GM18498 (cell line): ENCODE measurements around the gene GNB1L.

Experiments
- ATAC-seq: cut with Tn5 transposase; IDR thresholded peaks from one replicate; pipeline ENCODE4 v1.9.1; 2021; ENCODE audit warnings: mild to moderate bottlenecking, moderate library complexity; ENCODE audit not compliant: unreplicated experiment

The GNB1L gene

DNA sequence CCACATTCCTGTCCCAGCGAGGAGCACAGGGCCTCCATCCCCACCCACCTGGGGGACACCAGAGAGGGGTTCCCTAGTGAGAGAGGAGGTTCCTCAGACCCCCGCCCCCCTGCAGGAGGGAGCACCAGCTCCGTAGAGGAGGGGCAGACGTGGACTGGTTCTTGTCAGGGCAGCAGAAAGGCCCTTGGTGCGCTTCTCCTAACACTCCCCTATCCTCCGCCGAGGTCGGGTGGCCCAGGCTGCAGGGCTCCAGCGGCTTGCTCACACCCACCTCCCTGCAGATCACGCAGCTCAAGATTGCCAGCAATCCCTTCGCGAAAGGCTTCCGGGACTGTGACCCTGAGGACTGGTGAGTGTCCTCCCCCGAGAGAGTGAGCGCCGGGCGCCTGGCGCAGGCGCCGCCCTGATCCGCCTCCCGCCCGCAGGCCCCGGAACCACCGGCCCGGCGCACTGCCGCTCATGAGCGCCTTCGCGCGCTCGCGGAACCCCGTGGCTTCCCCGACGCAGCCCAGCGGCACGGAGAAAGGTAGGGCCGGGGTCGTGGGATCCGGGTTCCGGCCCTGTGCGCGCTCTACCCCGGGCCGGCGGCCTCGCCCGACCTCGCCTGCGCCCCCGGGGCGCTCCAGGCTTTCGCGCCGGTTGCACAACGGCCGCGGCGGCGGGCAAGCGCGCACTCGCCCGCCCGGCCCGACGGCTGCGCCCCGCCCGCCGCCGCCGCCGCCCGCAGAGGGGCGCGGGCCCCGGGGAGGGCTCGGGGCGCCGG is 89.0 kb downstream of the GNB1L start:
- no peak for ATAC-seq

DNA sequence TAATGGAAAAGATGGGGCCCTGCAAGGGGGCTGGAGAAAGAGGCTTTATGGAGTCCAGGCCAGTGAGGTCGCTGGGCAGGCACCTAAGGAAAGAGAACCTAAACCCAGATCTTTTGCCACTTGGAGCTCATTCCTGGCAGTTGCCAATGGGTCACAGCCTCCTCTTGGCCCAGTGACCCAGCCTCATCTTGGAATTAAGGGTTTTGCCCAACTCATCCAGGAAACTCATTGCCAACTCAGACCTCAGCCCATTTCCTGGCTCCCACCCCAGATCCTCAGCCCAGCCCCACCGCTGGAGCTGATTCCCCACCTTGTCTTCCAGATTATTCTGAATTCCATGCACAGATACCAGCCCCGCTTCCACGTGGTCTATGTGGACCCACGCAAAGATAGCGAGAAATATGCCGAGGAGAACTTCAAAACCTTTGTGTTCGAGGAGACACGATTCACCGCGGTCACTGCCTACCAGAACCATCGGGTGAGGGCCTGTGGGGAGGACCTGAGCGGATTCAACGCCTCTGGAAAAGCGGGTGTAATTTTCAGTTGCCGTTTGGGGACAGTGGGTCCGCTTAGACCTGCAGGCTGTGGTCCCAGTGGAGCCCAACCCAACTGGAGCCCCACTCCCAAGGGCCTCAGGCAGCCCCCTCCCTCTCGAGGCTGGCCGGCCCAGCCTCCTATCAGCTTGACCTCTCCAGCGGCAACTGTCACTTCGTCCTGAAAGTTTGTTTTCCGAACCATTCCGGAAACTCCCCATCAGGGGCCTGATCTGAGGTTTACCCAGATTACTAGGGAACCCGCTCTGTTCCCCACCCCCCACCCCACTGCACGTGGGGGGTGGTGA is 89.8 kb downstream of the GNB1L start:
- ATAC-seq: no peak

DNA sequence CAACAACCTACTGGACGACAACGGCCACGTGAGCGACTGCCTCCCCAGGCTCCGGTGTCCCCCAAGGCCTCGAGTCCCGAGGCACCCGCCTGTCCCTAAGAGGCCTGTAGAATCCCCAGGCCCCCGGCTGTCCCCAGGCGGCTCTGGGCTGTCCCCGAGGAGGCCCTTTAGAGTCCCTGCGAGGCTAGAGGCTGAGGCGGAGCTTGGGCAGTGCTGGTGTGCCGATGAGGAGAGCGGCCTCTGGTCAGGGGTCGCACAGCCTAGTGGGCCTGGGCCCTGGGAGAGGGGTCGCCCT is 90.4 kb downstream of the GNB1L start:
- ATAC-seq: no peak

DNA sequence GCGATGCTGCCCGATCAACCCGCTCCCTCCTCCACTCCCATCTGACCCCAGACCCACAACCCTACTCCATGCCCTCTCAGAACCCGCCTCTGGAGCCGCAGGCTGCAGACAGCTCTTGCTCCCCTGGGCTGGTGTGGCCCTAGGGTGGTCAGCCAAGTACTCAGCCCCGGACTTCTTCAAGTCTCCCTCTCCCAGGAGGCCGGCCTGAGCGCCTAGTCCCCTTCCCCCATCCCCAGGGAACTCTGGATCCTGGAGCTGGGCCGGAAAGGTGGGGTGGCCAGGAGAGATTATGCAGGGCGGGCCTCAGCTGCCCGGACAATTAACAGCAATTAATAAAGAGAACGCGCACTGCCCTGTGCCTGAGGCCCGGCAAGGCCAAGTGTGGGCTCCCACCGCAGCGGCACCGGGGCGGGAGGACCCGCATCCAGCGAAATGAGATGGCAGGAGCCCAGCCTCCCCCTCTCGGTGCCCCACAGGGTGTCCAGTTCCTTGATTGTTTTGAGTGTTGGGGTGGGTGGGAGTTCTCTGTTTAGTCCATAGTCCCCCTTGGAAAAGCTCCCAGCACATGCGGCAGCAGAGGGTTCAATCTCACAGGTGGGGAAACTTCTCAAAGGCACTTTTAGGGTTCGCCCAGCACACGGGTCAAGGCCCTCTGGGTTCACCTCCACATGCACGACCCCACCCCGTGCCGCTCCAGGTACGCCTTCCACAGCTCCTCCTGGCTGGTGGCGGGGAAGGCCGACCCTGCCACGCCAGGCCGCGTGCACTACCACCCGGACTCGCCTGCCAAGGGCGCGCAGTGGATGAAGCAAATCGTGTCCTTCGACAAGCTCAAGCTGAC is 91.0 kb downstream of the GNB1L start:
- ATAC-seq: no peak

GRCh38 chr22:19762568-19763457 is 91.9 kb downstream of the GNB1L start:
- no peak for ATAC-seq

GRCh38 chr22:19761725-19762567 is 92.7 kb downstream of the GNB1L start:
- no peak for ATAC-seq

- ATAC-seq: no peak
Measured at GRCh38 chr22:19760951-19761724, 93.5 kb downstream of the GNB1L start.

DNA sequence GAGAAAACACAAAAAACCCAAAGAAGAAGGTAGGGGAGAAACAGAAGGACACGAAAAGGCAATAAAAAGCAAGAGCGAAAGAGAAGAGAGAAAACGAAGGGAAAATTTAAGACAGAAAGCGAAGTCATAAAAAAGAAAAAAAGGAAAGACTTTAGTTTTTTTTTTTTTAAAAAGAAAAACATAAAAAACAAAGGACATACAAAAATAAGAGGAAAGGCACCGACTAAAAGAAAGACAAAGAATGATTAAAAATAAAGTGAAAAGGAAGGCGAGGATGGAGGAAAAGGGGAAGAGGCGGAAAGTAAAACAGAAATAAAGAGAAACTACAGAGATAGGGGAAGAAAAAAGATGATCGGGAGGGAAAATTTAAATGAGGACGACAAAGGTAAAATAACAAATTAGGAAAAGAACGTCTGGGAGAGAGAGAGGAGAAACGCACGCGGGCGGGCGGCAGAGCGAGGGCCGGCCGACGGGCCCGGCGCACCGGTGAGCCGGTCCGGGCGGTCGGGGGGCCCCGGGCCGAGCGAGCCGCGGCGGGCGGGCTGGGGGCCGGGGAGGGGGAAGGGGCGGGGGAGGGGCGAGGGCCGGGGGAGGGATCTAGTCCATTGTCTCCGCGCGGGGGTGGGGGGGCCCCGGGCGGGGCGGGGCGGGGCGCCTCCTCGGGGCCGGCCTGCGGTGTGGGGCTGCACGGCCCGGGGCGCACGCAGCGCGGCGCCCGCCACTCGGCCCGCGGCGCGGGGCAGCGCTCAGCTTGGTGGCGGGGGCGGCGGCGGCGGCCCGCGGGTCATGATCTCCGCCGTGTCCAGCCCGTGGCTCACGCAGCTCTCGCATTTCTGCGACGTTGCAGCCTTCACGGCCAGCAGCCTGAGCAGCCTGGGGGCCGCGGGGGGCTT is 94.4 kb downstream of the GNB1L start, which contains the start of gene TBX1:
TBX1 (plus strand) TSS at position 721 of the 893 bp plus-strand sequence; CDS start at position 787, 66 bp downstream.
- ATAC-seq: no peak

- no peak for ATAC-seq
Measured at GRCh38 chr22:19759427-19760057, 95.1 kb downstream of the GNB1L start.

DNA sequence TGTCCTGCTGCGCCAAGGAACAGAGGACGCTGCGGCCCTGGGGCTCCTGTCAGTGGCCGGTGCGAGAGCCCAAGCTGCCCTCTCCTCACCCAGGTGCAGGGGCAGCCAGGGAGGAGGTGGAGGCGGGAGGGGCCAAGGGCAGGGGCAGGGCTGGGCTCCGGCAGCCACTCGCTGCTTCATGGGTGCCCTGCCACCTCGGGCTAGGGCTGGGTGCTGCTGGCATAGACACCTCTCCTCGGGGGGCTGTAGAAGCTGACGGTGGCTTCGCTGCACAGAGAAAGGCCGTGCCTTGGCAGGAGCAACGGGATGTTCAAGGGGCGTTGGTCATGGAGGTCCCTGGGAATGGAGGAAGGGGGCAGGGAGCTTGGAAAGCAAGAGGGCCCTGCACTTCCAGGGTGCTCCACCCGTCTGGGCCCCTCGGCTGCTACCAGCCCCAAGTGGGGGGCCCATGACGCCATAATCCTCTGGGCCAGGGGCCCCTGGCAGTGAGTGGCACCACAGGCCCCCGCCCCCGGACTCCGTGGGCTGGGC is 95.7 kb downstream of the GNB1L start:
- ATAC-seq: no peak

GRCh38 chr22:19757985-19758895 is 96.4 kb downstream of the GNB1L start:
- no peak for ATAC-seq

GRCh38 chr22:19757140-19757984 is 97.3 kb downstream of the GNB1L start:
- ATAC-seq: no peak

- ATAC-seq: no peak
Measured at GRCh38 chr22:19756288-19757128, 98.2 kb downstream of the GNB1L start.

DNA sequence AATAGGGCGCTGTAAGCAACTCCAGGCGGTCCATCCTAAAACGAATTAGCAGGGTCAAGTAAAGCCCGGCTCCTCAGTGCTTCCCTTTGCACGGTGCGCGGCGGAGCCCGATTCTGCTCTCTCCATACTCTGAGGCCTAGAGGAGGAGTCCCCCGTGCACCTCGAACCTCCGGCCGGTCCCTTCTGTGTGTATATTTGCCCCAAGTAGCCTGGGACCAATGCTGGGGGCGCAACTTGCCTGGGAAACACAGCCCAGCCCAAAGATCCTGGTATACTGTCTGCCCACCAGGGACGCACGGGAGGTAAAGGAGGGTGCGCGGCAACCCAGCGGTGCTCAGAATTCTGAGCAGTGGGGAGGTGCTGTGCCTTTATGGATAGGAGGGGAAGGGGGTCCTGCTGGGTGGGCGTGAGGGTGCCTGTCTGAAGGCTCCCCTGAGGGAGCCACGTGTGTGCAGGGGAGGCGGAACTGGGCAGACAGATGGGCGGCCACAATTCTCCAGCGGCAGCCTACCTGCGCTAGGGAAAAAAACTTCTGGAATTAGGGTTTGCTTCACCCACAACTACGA is 98.9 kb downstream of the GNB1L start:
- no peak for ATAC-seq
